Panc1 (cell line): ENCODE results near the gene SNX9.

Experiments
- CTCF ChIP-seq: fragments of 450-650 bp; IDR thresholded peaks from 2 replicates; pipeline ENCODE4 v1.5.1; 2017; ENCODE audit warnings: mild to moderate bottlenecking
- POLR2AphosphoS5 ChIP-seq: IDR thresholded peaks from 2 replicates; pipeline ENCODE4 v1.6.1; 2012; ENCODE audit warnings: mild to moderate bottlenecking, low read depth, low read length, moderate library complexity

- TF ChIP-seq CTCF, result no peak
- TF ChIP-seq POLR2AphosphoS5, result no peak
These were observed 37.4 kb upstream of the SNX9 start for GRCh38 chr6:157785636-157786035.
